NCI-H1092 (cell line): ENCODE results near the gene TBK1.

ENCODE experiments used
- DNase-seq: peaks from one replicate; lab custom pipeline; 2025; lab: John Stamatoyannopoulos, UW

Gene TBK1

GRCh38 chr12:64452559-64453329, 824 bp downstream of the TBK1 start:
- DNase-seq = no peak

- no peak for DNase-seq
These were observed 3.6 kb downstream of the TBK1 start for GRCh38 chr12:64455506-64455905.

- no peak for DNase-seq
These were observed 4.2 kb downstream of the TBK1 start for GRCh38 chr12:64456119-64456518.

- no peak for DNase-seq
These were observed 5.1 kb downstream of the TBK1 start for GRCh38 chr12:64457032-64457431.

GRCh38 chr12:64457466-64457865, 5.5 kb downstream of the TBK1 start:
- no peak for DNase-seq

GRCh38 chr12:64457923-64458322, 6.0 kb downstream of the TBK1 start:
- no peak for DNase-seq

- DNase-seq = no peak
These were observed 7.5 kb downstream of the TBK1 start for GRCh38 chr12:64459394-64459891.

GRCh38 chr12:64461634-64462414, 9.9 kb downstream of the TBK1 start:
- DNase-seq = no peak

- DNase-seq = no peak
These were observed 14.3 kb downstream of the TBK1 start for GRCh38 chr12:64466178-64466577.

GRCh38 chr12:64468966-64469365, 17.0 kb downstream of the TBK1 start:
- DNase-seq = no peak

- no peak for DNase-seq
These were observed 17.7 kb downstream of the TBK1 start for GRCh38 chr12:64469455-64470142.

- DNase-seq = no peak
These were observed 18.6 kb downstream of the TBK1 start for GRCh38 chr12:64470495-64470894.

- DNase-seq = no peak
These were observed 21.3 kb downstream of the TBK1 start for GRCh38 chr12:64473176-64473575.

GRCh38 chr12:64475518-64475917, 23.6 kb downstream of the TBK1 start:
- DNase-seq = no peak

GRCh38 chr12:64476844-64477243, 24.9 kb downstream of the TBK1 start:
- DNase-seq = no peak

- DNase-seq = no peak
These were observed 26.7 kb downstream of the TBK1 start for GRCh38 chr12:64478661-64479060.

- no peak for DNase-seq
These were observed 28.2 kb downstream of the TBK1 start for GRCh38 chr12:64480148-64480547.

- no peak for DNase-seq
These were observed 34.7 kb downstream of the TBK1 start for GRCh38 chr12:64486657-64487056.

- no peak for DNase-seq
These were observed 39.8 kb downstream of the TBK1 start for GRCh38 chr12:64491718-64492117.

- DNase-seq = no peak
These were observed 41.6 kb downstream of the TBK1 start for GRCh38 chr12:64493513-64493912.

- DNase-seq = no peak
These were observed 43.2 kb downstream of the TBK1 start for GRCh38 chr12:64494998-64495729.

- no peak for DNase-seq
These were observed 45.0 kb downstream of the TBK1 start for GRCh38 chr12:64496839-64497400.
